K562 (cell line): ENCODE data around the gene EML3. TPM values are rescaled to one million over a fixed set of nuclear protein-coding genes. Genes with fewer than 3 reads are reported as not detected.

Experiments used
- ARHGAP35 ChIP-seq: fragments of 450-650 bp; IDR thresholded peaks from 2 replicates; pipeline ENCODE4 v1.6.1; 2018; ENCODE audit not compliant: partially characterized antibody
- CBX8 ChIP-seq: fragments of 200-600 bp; sonication (generic); IDR thresholded peaks from 2 replicates; pipeline ENCODE4 v1.6.1; 2012; ENCODE audit warnings: borderline replicate concordance, mixed run types, low read depth, mild to moderate bottlenecking, moderate library complexity, mixed read lengths, low read length, control low read depth, inconsistent platforms; ENCODE audit not compliant: poor library complexity, severe bottlenecking; ENCODE audit errors: extremely low read depth
- CEBPB ChIP-seq: fragments of 450-650 bp; IDR thresholded peaks from 2 replicates; pipeline ENCODE4 v1.6.1; 2016; ENCODE audit warnings: missing genetic modification characterization, missing compliant biosample characterization
- CHAMP1 ChIP-seq: fragments of 450-650 bp; IDR thresholded peaks from 2 replicates; pipeline ENCODE4 v1.6.1; 2016; ENCODE audit warnings: mild to moderate bottlenecking
- E2F6 ChIP-seq, 2 experiments: IDR thresholded peaks; 2 replicates each; pipeline ENCODE4 v1.6.1; 2011; ENCODE audit warnings: borderline replicate concordance in 1 of 2, control low read depth in 1 of 2, low read depth in 1 of 2, low read length in 1 of 2, mild to moderate bottlenecking in 1 of 2, mixed read lengths in 1 of 2, moderate library complexity in 1 of 2; ENCODE audit not compliant: insufficient read depth in 1 of 2, insufficient read length in 1 of 2, poor library complexity in 1 of 2, severe bottlenecking in 1 of 2; ENCODE audit errors: extremely low read depth in 1 of 2
- IRF1 ChIP-seq: sonication (generic); formaldehyde crosslinking; IDR thresholded peaks from 2 replicates; pipeline ENCODE4 v1.8.0; 2022; ENCODE audit warnings: missing genetic modification reagents, mild to moderate bottlenecking, borderline replicate concordance
- JUNB ChIP-seq: fragments of 450-650 bp; formaldehyde crosslinking; conservative IDR thresholded peaks from 2 replicates; pipeline ENCODE4 v1.4.0; 2020; ENCODE audit warnings: mild to moderate bottlenecking
- KDM1A ChIP-seq, 2 experiments: fragments of 450-650 bp; IDR thresholded peaks; 2 replicates each; pipeline ENCODE4 v1.6.1; 2016; ENCODE audit warnings: mild to moderate bottlenecking in 2 of 2
- KHSRP ChIP-seq: fragments of 450-650 bp; IDR thresholded peaks from 2 replicates; pipeline ENCODE4 v1.6.1; 2017
- PATZ1 ChIP-seq: fragments of 250-450 bp; sonication (Bioruptor Pico); IDR thresholded peaks from 2 replicates; pipeline ENCODE4 v1.5.0; 2020; ENCODE audit warnings: mild to moderate bottlenecking, borderline replicate concordance
- RBM15 ChIP-seq: fragments of 200-400 bp; formaldehyde crosslinking; IDR thresholded peaks from 2 replicates; pipeline ENCODE4 v1.6.1; 2018; ENCODE audit warnings: mild to moderate bottlenecking, low read length, moderate library complexity; ENCODE audit not compliant: insufficient read depth
- TFAP4 ChIP-seq: sonication (generic); formaldehyde crosslinking; IDR thresholded peaks from 2 replicates; pipeline ENCODE4 v1.8.0; 2022; ENCODE audit warnings: missing genetic modification reagents, mild to moderate bottlenecking, moderate library complexity, borderline replicate concordance
- TOE1 ChIP-seq, 2 experiments: fragments of 450-650 bp in 1 of 2; sonication (generic) in 1 of 2; formaldehyde crosslinking in 1 of 2; IDR thresholded peaks; 2 replicates each; pipeline versions ENCODE4 v1.7.1 to v1.8.0; 2016 to 2022; ENCODE audit warnings: borderline replicate concordance in 2 of 2, mild to moderate bottlenecking in 2 of 2, antibody characterized with exemption in 1 of 2, inconsistent platforms in 1 of 2, low read depth in 1 of 2, missing genetic modification reagents in 1 of 2, moderate library complexity in 1 of 2
- U2AF2 ChIP-seq: fragments of 200-400 bp; formaldehyde crosslinking; optimal IDR thresholded peaks from 2 replicates; pipeline ENCODE3; 2017; ENCODE audit warnings: low read depth, mild to moderate bottlenecking, low read length
- XRCC5 ChIP-seq: fragments of 200-400 bp; formaldehyde crosslinking; IDR thresholded peaks from 2 replicates; pipeline ENCODE4 v1.6.1; 2017; ENCODE audit warnings: low read depth, mild to moderate bottlenecking, low read length
- ZKSCAN8 ChIP-seq: fragments of 200-800 bp; sonication (Bioruptor generic); IDR thresholded peaks from 2 replicates; pipeline ENCODE4 v1.6.1; 2016; ENCODE audit warnings: missing genetic modification characterization, missing compliant biosample characterization
- ZNF584 ChIP-seq: fragments of 200-800 bp; sonication (Bioruptor generic); IDR thresholded peaks from 2 replicates; pipeline ENCODE4 v1.6.1; 2016; ENCODE audit warnings: low read depth, mild to moderate bottlenecking, missing genetic modification characterization, missing compliant biosample characterization
- ZNF655 ChIP-seq: fragments of 250-450 bp; sonication (Bioruptor Pico); IDR thresholded peaks from 2 replicates; pipeline ENCODE4 v1.5.0; 2021
- polyA plus RNA-seq, 8 experiments: library from polyadenylated mRNA; depleted of rRNA in 4 of 8; stranded (reverse) in 5 of 8; unstranded in 3 of 8; fragments of >200 nt; fragmentation: Nextera tagmentation in 2 of 8; fragmentation: Illumina TruSeq in 1 of 8; extraction: Ambion mirVana in 2 of 8; extraction: Trizol in 1 of 8; gene quantifications; 2 replicates each; pipeline versions ENCODE4 v1.2.1 to v1.2.3, GENCODE V29; 2011 to 2014; ENCODE audit warnings: inconsistent platforms in 1 of 8, missing spikeins in 1 of 8
- total RNA-seq, 7 experiments: library from RNA; depleted of rRNA in 6 of 7; stranded (reverse); fragments of >200 nt in 6 of 7; fragmentation: Illumina TruSeq in 2 of 7; extraction: Trizol in 2 of 7; gene quantifications; 2 replicates each; pipeline versions ENCODE4 v1.2.1 to v1.2.3, GENCODE V29; 2011 to 2021; ENCODE audit warnings: low replicate concordance in 1 of 7

The EML3 gene
- total and polyA plus RNA-seq, 9 of the 15 experiments (the other 6 are each of a cell fraction or from before 2014, with no cell fraction given): 0.32 to 90.5 (median 26.4) TPM

DNA sequence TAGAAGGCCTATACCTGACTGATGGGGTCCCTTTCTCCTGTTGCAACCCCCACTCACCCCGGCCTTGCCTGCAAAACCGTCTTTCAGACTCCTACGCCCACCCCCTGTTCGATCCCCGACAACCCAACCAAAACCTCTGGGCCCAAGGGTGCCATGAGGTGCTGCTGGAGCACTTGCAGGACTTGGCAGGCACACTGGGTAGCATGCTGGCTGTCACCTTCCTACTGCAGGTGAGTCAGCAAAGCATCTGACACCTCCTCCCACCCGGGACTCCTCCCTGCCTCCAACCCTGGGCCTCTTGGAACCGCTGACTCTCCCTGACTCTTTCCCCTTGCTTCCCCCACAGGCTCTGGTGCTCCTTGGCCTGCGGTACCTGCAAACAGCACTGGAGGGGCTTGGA is 1.7 kb upstream of the EML3 start (continued):
- TF ChIP-seq TFAP4 (CRISPR knock-in tag) (0 out of 2 replicates have a peak, but pooled peaks have one; percentile 31), CBX8 (no peak), ZNF655 (CRISPR knock-in tag) (no peak), KHSRP (no peak), CHAMP1 (no peak), IRF1 (CRISPR knock-in tag) (no peak), TOE1 (IDR thresholded peaks at IDR 0.05; ENCODE audit: borderline replicate concordance) (no peak), TOE1 (CRISPR knock-in tag; IDR thresholded peaks at IDR 0.05; ENCODE audit: borderline replicate concordance, low read depth) (no peak), XRCC5 (no peak), CEBPB (no peak), ZNF584 (CRISPR knock-in tag) (no peak), JUNB (CRISPR knock-in tag) (no peak), U2AF2 (no peak), PATZ1 (CRISPR knock-in tag) (no peak), ZKSCAN8 (CRISPR knock-in tag) (no peak), ARHGAP35 (no peak), E2F6 (IDR thresholded peaks at IDR 0.05; ENCODE audit: borderline replicate concordance in 1 of 2, extremely low read depth in 1 of 2, insufficient read depth in 1 of 2, insufficient read length in 1 of 2, low read depth in 1 of 2, low read length in 1 of 2, poor library complexity in 1 of 2, severe bottlenecking in 1 of 2) (peak in 1 of 2 experiments; percentile 18), RBM15 (no peak), KDM1A (IDR thresholded peaks at IDR 0.05) (no peak)
